HG03571 (cell line): Measurements from ENCODE around the gene GSS.
A peak's percentile ranks its signal among the peaks of the same experiment; 100 is the strongest.

ENCODE experiments used
- ATAC-seq: cut with Tn5 transposase; IDR thresholded peaks from one replicate; pipeline ENCODE4 v1.9.1; 2021; ENCODE audit not compliant: unreplicated experiment

Gene GSS

GRCh38 chr20:34955231-34956040 is at the start of gene GSS, which contains the start of gene MYH7B:
TSS of gene GSS (minus strand) at chr20:34955806. CDS start at chr20:34951852, 3,954 bp downstream.
TSS of gene MYH7B (plus strand) at chr20:34955868. CDS start at chr20:34978006, 22,138 bp downstream.
- ATAC-seq, result peak; percentile 81

GRCh38 chr20:35004749-35005462 is 49.3 kb upstream of the GSS start:
- ATAC-seq, result no peak

DNA sequence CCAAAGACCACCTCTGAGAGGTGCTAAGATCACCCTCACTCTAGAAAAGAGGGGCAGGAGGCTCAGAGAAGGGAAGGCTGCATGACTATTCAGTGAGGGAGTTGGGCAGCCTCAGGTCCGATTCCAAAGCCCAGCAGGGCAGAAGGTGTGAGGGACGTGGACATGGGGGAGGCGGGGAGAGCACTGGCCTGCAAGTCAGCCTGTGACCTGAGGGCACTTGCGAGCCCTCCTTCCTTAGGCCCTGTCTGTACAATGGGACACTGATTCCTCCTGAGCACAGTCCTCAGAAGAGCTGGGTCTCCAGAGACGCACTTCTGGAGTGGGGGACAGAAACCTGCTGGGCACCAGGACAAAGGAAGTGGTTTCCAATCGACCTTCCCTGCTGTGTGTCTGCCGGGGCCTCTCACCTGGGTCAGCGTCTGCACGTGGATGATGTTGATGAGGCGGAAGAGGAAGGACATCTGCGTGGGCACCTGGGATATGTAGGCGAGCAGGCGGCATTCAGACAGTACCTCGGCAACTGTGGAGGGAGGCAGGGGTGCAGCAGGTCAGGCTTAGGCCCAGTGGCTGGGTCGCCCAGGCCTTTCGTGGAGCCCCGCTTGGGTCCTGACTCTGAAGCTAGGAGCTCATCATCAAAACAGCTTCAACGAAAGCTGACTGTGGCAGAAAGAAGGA is 48.6 kb upstream of the GSS start:
- ATAC-seq, result no peak

GRCh38 chr20:35003211-35004031 is 47.8 kb upstream of the GSS start:
- ATAC-seq, result no peak

DNA sequence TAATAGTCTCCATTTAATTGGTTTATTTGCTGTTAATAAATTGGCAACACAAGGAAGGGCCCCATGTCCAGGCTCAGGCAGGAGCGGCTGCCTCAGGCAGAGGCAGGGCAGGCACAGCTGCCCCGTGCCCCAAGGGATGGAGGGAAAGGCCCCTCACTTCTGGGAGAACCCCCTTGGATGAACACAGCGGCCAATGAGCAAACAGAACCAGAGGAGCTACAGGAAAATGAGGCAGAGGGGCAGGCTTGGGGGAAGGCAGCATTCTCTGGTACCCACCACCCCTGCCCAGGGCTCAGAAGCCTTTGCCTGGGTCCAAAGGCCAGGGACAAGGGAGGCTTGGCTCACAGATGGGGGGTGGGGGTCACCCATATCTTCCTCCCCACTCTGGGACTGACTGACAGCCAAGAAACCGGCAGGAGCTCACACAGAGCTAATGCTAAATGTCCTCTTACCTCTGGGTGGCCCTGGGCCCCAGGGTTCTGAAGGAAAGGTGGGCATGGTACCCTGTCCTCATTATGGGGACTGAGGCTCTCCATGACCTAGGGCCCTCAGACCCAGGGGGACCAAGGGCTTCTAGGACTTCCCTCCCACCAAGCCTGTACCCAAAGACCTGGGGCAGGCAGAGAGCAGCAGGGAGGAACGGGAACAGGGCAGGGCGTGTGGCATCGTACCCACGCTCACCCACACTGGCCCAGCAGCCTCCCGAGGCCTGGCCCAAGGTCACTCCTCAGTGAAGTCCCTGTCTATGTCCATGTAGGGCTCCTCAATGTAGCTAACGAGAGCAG is 47.0 kb upstream of the GSS start:
- ATAC-seq, result no peak

GRCh38 chr20:35001596-35002362 is 46.2 kb upstream of the GSS start:
- no peak for ATAC-seq

DNA sequence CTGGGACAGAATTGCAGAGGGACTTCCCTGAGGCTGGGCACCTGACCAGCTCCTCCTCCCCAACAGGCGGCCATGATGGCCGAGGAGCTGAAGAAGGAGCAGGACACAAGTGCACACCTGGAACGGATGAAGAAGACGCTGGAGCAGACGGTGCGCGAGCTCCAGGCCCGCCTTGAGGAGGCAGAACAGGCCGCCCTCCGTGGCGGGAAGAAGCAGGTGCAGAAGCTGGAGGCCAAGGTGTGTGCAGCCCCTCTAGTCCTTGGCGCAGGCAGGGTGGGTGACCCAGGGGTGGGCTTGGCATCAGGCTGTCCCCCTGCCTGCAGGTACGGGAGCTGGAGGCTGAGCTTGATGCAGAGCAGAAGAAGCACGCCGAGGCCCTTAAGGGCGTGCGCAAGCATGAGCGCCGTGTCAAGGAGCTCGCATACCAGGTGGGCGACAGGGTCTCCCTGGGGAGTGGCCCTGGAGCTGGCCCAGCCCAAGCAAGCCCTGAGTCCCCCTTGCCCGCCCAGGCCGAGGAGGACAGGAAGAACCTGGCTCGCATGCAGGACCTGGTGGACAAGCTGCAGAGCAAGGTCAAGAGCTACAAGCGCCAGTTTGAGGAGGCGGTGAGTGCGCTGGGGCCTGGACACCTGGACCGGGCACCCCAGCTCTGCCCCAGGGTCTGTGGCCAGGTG is 45.5 kb upstream of the GSS start:
- no peak for ATAC-seq

DNA sequence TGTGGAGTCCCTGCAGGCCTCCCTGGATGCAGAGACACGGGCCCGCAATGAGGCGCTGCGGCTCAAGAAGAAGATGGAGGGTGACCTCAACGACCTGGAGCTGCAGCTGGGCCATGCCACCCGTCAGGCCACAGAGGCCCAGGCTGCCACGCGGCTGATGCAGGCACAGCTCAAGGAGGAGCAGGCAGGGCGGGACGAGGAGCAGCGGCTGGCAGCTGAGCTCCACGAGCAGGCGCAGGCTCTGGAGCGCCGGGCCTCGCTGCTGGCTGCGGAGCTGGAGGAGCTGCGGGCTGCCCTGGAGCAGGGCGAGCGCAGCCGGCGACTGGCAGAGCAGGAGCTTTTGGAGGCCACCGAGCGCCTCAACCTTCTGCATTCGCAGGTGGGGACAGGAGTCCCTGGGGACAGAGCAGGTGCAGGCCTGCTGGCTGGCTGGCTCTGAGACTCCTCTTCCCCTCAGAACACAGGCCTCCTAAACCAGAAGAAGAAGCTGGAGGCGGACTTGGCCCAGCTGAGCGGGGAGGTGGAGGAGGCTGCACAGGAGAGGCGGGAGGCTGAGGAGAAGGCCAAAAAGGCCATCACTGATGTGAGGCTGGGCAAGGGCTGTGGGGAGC is 44.8 kb upstream of the GSS start:
- no peak for ATAC-seq

DNA sequence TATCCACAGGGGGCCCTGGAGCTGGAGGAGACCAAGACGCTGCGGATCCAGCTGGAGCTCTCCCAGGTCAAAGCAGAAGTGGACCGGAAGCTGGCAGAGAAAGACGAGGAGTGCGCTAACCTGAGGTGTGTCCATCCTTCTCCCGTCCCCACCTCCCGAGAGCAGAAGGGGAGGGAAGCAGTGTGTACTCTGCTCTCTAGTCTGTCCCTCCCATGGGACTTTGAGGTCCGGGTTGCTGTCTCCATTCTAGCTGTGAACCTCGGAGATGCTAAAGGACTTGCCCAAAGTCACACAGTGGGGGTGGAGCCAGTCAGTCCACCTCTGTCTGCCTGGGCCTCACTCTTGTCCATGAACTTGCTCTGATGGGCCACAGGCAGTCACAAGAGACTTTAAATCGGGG is 44.2 kb upstream of the GSS start:
- no peak for ATAC-seq

DNA sequence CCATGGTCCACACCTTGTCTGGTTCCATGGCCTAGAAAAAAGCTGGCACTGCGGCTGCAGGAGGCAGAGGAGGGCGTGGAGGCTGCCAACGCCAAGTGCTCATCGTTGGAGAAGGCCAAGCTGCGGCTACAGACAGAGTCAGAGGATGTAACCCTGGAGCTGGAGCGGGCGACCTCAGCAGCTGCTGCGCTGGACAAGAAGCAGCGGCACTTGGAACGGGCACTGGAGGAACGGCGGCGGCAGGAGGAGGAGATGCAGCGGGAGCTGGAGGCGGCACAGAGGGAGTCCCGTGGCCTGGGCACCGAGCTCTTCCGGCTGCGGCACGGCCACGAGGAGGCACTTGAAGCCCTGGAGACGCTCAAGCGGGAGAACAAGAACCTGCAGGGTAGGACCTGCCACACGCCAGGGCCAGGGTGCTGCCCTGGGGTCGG is 43.4 kb upstream of the GSS start:
- no peak for ATAC-seq

GRCh38 chr20:34998331-34998950 is 42.8 kb upstream of the GSS start:
- no peak for ATAC-seq

DNA sequence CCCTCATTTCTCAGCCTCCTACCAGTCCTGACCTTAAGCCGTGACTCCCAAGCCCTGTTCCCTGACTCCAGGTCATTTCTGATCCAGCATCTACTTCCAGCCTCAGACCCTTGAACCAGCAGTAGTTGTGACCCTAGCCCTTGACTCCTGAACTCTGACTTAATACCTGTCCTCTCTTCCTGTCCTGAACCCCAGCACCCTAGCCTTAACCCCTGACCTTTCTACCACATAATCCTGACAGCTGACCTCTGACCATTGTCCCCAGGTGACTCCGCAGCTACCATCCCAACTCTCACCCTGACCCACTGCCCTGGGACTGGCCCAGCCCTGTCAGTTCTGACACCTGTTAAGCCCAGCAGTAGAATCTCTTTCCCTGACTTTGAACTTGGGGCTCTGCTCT is 42.2 kb upstream of the GSS start:
- no peak for ATAC-seq

DNA sequence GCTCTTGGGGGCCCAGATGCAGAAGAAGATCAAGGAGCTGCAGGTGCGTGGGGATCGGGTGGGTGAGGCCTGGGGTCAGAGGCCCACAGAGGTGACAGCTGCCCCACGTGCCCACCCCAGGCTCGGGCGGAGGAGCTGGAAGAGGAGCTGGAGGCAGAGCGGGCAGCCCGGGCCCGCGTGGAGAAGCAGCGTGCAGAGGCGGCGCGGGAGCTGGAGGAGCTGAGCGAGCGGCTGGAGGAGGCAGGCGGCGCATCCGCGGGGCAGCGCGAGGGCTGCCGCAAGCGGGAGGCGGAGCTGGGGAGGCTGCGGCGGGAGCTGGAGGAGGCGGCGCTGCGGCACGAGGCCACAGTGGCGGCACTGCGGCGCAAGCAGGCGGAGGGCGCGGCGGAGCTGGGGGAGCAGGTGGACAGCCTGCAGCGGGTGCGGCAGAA is 41.5 kb upstream of the GSS start:
- ATAC-seq, result no peak

DNA sequence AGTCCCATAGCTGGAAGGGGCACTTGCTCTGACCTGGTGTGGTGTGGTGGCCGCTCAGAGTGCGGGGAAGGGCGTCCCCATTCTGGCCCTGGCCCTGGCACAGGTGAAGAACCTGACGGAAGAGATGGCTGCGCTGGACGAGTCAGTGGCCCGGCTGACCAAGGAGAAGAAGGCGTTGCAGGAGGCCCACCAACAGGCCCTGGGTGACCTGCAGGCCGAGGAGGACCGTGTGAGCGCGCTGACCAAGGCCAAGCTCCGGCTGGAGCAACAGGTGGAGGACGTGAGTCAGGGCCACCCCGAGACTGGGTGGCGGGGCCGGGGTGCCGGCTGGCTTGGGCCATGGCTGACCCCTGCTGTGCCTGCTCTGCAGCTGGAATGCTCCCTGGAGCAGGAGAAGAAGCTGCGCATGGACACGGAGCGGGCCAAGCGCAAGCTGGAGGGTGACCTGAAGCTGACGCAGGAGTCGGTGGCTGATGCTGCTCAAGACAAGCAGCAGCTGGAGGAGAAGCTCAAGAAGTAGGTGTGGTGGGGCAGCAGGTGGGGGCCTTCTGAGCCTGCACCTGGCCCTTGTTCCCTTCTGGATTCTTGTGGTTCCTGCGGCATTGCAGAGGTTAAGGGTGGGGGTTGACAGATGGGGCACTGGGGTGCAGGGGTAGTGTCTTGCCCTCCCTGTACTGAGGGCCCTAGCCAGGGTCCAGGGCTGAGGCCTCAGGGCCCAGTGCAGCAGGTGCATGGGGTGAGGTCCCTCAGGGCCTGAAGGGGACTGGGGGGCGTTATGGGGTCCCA is 40.8 kb upstream of the GSS start:
- no peak for ATAC-seq

DNA sequence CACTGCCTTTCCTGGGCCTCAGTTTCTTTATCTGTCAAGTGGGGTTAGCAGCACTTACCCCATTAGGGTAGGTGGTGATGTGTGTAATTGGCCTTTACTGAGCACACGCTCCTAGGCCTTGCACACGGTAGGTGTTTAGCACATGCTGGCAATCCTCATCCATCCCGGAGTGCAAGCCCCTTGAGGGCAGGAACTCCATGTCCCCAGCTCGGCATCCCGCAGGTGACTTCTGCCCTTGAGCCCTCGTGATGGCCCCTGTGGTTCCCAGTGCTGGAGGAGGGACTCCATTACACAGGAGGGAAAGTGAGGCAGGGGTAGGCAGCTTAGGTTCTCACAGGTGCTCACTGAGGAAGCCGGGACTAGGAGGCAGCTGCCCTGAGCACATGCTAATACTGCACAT is 40.1 kb upstream of the GSS start:
- ATAC-seq, result no peak

DNA sequence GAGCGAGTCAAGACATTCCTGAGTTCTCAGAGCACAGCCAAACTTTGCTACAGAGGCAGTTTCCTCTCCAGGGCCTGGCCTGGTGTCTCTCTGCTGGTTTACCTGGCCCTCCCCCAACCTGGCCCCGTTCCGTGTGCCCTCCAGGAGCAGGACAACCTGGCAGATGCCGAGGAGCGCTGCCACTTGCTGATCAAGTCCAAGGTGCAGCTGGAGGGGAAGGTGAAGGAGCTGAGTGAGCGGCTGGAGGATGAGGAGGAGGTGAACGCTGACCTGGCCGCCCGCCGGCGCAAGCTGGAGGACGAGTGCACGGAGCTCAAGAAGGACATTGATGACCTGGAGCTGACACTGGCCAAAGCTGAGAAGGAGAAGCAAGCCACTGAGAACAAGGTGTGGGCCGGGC is 39.6 kb upstream of the GSS start:
- ATAC-seq, result no peak

DNA sequence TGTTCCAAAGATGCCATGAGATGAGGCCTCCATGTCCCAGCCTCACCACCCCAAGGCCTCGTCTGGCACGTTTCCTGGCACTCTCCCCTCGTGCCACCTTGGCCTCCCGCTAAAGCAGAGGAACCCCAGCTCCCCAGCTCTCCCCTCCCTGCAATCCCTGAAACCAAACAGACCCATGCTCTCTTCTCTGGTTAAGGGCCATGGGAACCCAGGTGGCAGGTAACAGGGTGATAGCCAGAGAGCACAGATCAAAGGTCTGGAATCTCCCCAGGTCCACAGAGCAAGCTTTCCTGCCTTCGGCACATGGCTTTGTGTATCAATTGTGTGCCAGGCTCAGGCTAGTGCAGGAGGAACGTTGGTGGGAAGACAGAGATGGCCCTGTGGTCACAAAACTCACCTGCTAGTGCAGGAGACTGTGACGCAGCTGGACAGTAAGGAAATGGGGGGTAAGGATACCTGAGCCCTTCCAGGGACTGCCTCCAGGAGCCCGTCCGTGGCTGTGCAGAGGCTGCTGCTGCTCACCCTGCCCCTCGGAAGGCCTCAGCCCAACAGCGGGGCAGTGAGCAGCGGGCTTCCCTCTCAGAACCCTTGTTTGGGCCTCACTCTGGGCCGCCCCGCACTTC is 39.0 kb upstream of the GSS start:
- no peak for ATAC-seq
